H9 (cell line): ENCODE data around the gene LAMB4. TPM values are rescaled to one million over a fixed set of nuclear protein-coding genes. Genes with fewer than 3 reads are reported as not detected.

ENCODE experiments used
- DNase-seq: peaks from one replicate; pipeline ENCODE4 v3.0.0-alpha.2; 2017
- H2AFZ ChIP-seq: one replicate; pipeline ENCODE4 v1.6.1; 2013; ENCODE audit warnings: mild to moderate bottlenecking, low read length, control low read depth, moderate library complexity
- H2AK5ac ChIP-seq: 2 replicates; pipeline ENCODE4 v1.6.1; 2013; ENCODE audit warnings: low read length, control low read depth, mixed read lengths; ENCODE audit not compliant: insufficient read length
- H2BK120ac ChIP-seq: one replicate; pipeline ENCODE4 v1.6.1; 2013; ENCODE audit warnings: low read depth, mild to moderate bottlenecking, low read length, control low read depth, inconsistent platforms; ENCODE audit not compliant: poor library complexity, severe bottlenecking
- H2BK12ac ChIP-seq: 2 replicates; pipeline ENCODE4 v1.6.1; 2013; ENCODE audit warnings: low read length, control low read depth, mixed read lengths, low read depth; ENCODE audit not compliant: insufficient read length
- H2BK15ac ChIP-seq: 2 replicates; pipeline ENCODE4 v1.6.1; 2013; ENCODE audit warnings: low read depth, low read length, control low read depth
- H2BK20ac ChIP-seq: one replicate; pipeline ENCODE4 v1.6.1; 2013; ENCODE audit warnings: low read depth, mild to moderate bottlenecking, low read length, control low read depth, inconsistent platforms; ENCODE audit not compliant: poor library complexity, severe bottlenecking
- H2BK5ac ChIP-seq: 2 replicates; pipeline ENCODE4 v1.6.1; 2013; ENCODE audit warnings: low read length, control low read depth, mixed read lengths; ENCODE audit not compliant: insufficient read length
- H3K14ac ChIP-seq: 2 replicates; pipeline ENCODE4 v1.6.1; 2013; ENCODE audit warnings: low read length, control low read depth; ENCODE audit not compliant: insufficient read depth
- H3K18ac ChIP-seq: 2 replicates; pipeline ENCODE4 v1.6.1; 2013; ENCODE audit warnings: low read depth, mild to moderate bottlenecking, mixed read lengths, low read length, control low read depth; ENCODE audit not compliant: insufficient read length
- H3K23ac ChIP-seq: 2 replicates; pipeline ENCODE4 v1.6.1; 2013; ENCODE audit warnings: low read length, control low read depth, mixed read lengths, low read depth; ENCODE audit not compliant: insufficient read length
- H3K23me2 ChIP-seq: 2 replicates; pipeline ENCODE4 v1.6.1; 2013; ENCODE audit warnings: low read depth, mild to moderate bottlenecking, mixed read lengths, low read length, control low read depth; ENCODE audit not compliant: insufficient read length, poor library complexity, severe bottlenecking
- H3K27ac ChIP-seq: 2 replicates; pipeline ENCODE4 v1.5.1; 2013; ENCODE audit warnings: low read length, control low read depth, mixed read lengths, low read depth; ENCODE audit not compliant: insufficient read length
- H3K27me3 ChIP-seq: 2 replicates; pipeline ENCODE4 v1.6.1; 2013; ENCODE audit warnings: low read length, control low read depth, inconsistent platforms; ENCODE audit not compliant: insufficient read depth
- H3K4ac ChIP-seq: 2 replicates; pipeline ENCODE4 v1.6.1; 2013; ENCODE audit warnings: low read depth, mild to moderate bottlenecking, control low read depth, inconsistent platforms, low read length, moderate library complexity
- H3K4me1 ChIP-seq: 2 replicates; pipeline ENCODE4 v1.6.1; 2013; ENCODE audit warnings: low read length, control low read depth, inconsistent platforms; ENCODE audit not compliant: insufficient read depth
- H3K4me2 ChIP-seq: 2 replicates; pipeline ENCODE4 v1.6.1; 2013; ENCODE audit warnings: low read length, control low read depth, mixed read lengths; ENCODE audit not compliant: insufficient read length, insufficient read depth
- H3K56ac ChIP-seq: 2 replicates; pipeline ENCODE4 v1.6.1; 2013; ENCODE audit warnings: low read depth, mild to moderate bottlenecking, mixed read lengths, low read length, control low read depth; ENCODE audit not compliant: insufficient read length
- H3K79me1 ChIP-seq: 2 replicates; pipeline ENCODE4 v1.6.1; 2013; ENCODE audit warnings: low read depth, mild to moderate bottlenecking, moderate library complexity, low read length, control low read depth, inconsistent platforms; ENCODE audit not compliant: insufficient read depth, poor library complexity, severe bottlenecking
- H3K79me2 ChIP-seq: 2 replicates; pipeline ENCODE4 v1.6.1; 2013; ENCODE audit warnings: low read length, control low read depth, inconsistent platforms; ENCODE audit not compliant: insufficient read depth
- H3K9ac ChIP-seq: 2 replicates; pipeline ENCODE4 v1.6.1; 2013; ENCODE audit warnings: low read length, control low read depth, mixed read lengths; ENCODE audit not compliant: insufficient read length; ENCODE audit errors: extremely low read depth
- H3K9me3 ChIP-seq: one replicate; pipeline ENCODE4 v1.6.1; 2013; ENCODE audit warnings: low read depth, low read length, inconsistent platforms; ENCODE audit not compliant: control insufficient read depth
- H3T11ph ChIP-seq: one replicate; pipeline ENCODE4 v1.6.1; 2013; ENCODE audit warnings: mild to moderate bottlenecking, low read length, control low read depth, inconsistent platforms
- H4K20me1 ChIP-seq: one replicate; pipeline ENCODE4 v1.6.1; 2013; ENCODE audit not compliant: control insufficient read depth, insufficient read length, insufficient read depth
- H4K5ac ChIP-seq: 2 replicates; pipeline ENCODE4 v1.6.1; 2013; ENCODE audit warnings: low read depth, mild to moderate bottlenecking, mixed read lengths, low read length, control low read depth; ENCODE audit not compliant: insufficient read length
- H4K8ac ChIP-seq: replicated peaks from 2 replicates; pipeline ENCODE4 v1.6.1; 2013; ENCODE audit warnings: low read length, control low read depth, mixed read lengths, low read depth; ENCODE audit not compliant: insufficient read length
- H4K91ac ChIP-seq: 2 replicates; pipeline ENCODE4 v1.6.1; 2013; ENCODE audit warnings: low read depth, mild to moderate bottlenecking, moderate library complexity, mixed read lengths, low read length, control low read depth; ENCODE audit not compliant: insufficient read length
- H3K27ac Mint-ChIP-seq, 3 experiments: 2 replicates in 2 of 3; 3 replicates in 1 of 3; pipeline ENCODE4 v1.8.0; 2020 to 2021; ENCODE audit warnings: mixed read lengths in 3 of 3, mild to moderate bottlenecking in 1 of 3, moderate library complexity in 1 of 3
- H3K27me3 Mint-ChIP-seq: 2 replicates; pipeline ENCODE4 v1.8.0; 2021; ENCODE audit warnings: low read depth, mild to moderate bottlenecking, moderate library complexity, mixed read lengths
- H3K36me3 Mint-ChIP-seq, 3 experiments: 2 replicates in 2 of 3; 3 replicates in 1 of 3; pipeline ENCODE4 v1.8.0; 2020 to 2021; ENCODE audit warnings: low read depth in 3 of 3, mixed read lengths in 3 of 3; ENCODE audit not compliant: insufficient read depth in 1 of 3
- H3K4me1 Mint-ChIP-seq, 2 experiments: 2 replicates each; pipeline ENCODE4 v1.8.0; 2020; ENCODE audit warnings: mixed read lengths in 2 of 2
- H3K4me3 Mint-ChIP-seq, 2 experiments: 2 replicates in 1 of 2; 3 replicates in 1 of 2; pipeline ENCODE4 v1.8.0; 2020 to 2021; ENCODE audit warnings: mild to moderate bottlenecking in 2 of 2, mixed read lengths in 2 of 2, moderate library complexity in 1 of 2
- H3K9me3 Mint-ChIP-seq, 2 experiments: 2 replicates in 1 of 2; 3 replicates in 1 of 2; pipeline ENCODE4 v1.8.0; 2020; ENCODE audit warnings: mild to moderate bottlenecking in 2 of 2, mixed read lengths in 2 of 2, moderate library complexity in 1 of 2
- CTCF ChIP-seq: fragments of 200-600 bp; sonication (generic); conservative IDR thresholded peaks from 3 replicates; pipeline ENCODE4 v1.8.0; 2021; ENCODE audit warnings: antibody characterized with exemption, mild to moderate bottlenecking
- WGBS: extraction: QIAGEN DNeasy Blood & Tissue Kit; methylation state at CpG from one replicate; pipeline ENCODE4 v1.1.7; 2013; ENCODE audit warnings: missing lambda C conversion rate, low lambda C conversion rate, mixed read lengths; ENCODE audit not compliant: insufficient read length; ENCODE audit errors: extremely low coverage; 5-methylcytosine and 5-hydroxymethylcytosine counted together
- total RNA-seq: library from RNA; stranded (reverse); gene quantifications from 2 replicates; pipeline ENCODE4 v1.2.1, GENCODE V29; 2021

The LAMB4 gene
- total RNA-seq, 1 experiment from 2014 or later = not detected

GRCh38 chr7:108142180-108142579 is 12.0 kb upstream of the LAMB4 start:
- Histone ChIP-seq H3K4ac (no peak overlapping the region), H2AK5ac (no peak overlapping the region), H3K79me1 (no peaks in the 10 kb centered on the region), H3K18ac (no peak overlapping the region), H3K9me3 (no peaks in the 10 kb centered on the region), H3T11ph (no peak overlapping the region), H3K27ac (no peak overlapping the region), H4K5ac (no peak overlapping the region), H3K23ac (no peak overlapping the region), H3K9ac (no peak overlapping the region), H2BK12ac (no peak overlapping the region), H2BK20ac (no peak overlapping the region), H3K27me3 (no peaks in the 10 kb centered on the region), H2BK5ac (no peak overlapping the region), H3K4me1 (no peaks in the 10 kb centered on the region), H2BK120ac (no peak overlapping the region), H3K56ac (no peak overlapping the region), H2AFZ (no peak overlapping the region), H3K23me2 (peaks cover 3% of the 10 kb centered on the region), H2BK15ac (no peak overlapping the region), H3K4me2 (no peak overlapping the region), H3K14ac (no peak overlapping the region), H3K79me2 (no peaks in the 10 kb centered on the region), H4K20me1 (no peaks in the 10 kb centered on the region), H4K8ac (no peak overlapping the region), H4K91ac (no peak overlapping the region)
- peaks cover 3 to 4% of the 10 kb centered on the region in 2 experiments; a peak in 2 of 5 replicates for H3K9me3 Mint-ChIP-seq
- DNase-seq = no peak
- 0 out of 2 replicates have a peak, but pooled peaks cover 3% of the 10 kb centered on the region for H3K27me3 Mint-ChIP-seq
- TF ChIP-seq CTCF = no peak
- no peak overlapping the region for H3K27ac Mint-ChIP-seq
- no CpG with 5 or more reads among the region's 4 CpGs for WGBS
- peaks cover 5% of the 10 kb centered on the region in 2 experiments; a peak in 3 of 4 replicates for H3K4me1 Mint-ChIP-seq
- H3K4me3 Mint-ChIP-seq = no peak overlapping the region
- no peaks in the 10 kb centered on the region for H3K36me3 Mint-ChIP-seq
